GM18508 (cell line): Measurements from ENCODE around the gene LIM2.
"Not testable (repeated sequence)": the region's sequence is repeated elsewhere in the genome, so short reads cannot be mapped to it uniquely, and the experiment has no call there.

Experiments
- ATAC-seq: cut with Tn5 transposase; IDR thresholded peaks from one replicate; pipeline ENCODE4 v1.9.1; 2021; ENCODE audit warnings: moderate number of reproducible peaks; ENCODE audit not compliant: insufficient read depth, unreplicated experiment

The LIM2 gene, protein sequence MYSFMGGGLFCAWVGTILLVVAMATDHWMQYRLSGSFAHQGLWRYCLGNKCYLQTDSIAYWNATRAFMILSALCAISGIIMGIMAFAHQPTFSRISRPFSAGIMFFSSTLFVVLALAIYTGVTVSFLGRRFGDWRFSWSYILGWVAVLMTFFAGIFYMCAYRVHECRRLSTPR

GRCh38 chr19:51387924-51388389 lies at the start of gene LIM2:
Gene LIM2, minus strand, starts transcription at chr19:51387974. Its CDS starts 531 bp downstream, at chr19:51387443.
- no peak for ATAC-seq

GRCh38 chr19:51434456-51434855 lies 46.7 kb upstream of the LIM2 start:
- no peak for ATAC-seq

- ATAC-seq: no peak
Observed at GRCh38 chr19:51433043-51433442, 45.3 kb upstream of the LIM2 start.

DNA sequence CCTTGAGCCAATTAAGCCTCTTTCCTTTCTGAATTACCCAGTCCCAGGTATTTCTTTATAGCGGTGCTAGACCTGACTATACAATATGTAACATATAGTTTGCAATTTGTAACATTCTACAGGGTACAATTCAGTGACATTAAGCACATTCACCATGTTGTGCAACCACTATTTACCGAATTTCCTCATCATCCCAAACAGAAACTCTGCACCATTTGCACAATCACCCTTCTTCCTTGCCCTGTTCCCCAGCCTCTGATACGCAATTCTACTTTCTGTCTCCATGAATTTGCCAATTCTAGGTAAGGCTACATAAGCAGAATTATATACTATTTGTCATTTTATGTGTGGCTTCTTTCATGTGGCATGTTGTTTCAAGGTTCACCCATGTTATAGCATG lies 43.4 kb upstream of the LIM2 start:
- no peak for ATAC-seq

GRCh38 chr19:51430221-51430620 lies 42.4 kb upstream of the LIM2 start:
- ATAC-seq: no peak

- no peak for ATAC-seq
Observed at GRCh38 chr19:51427201-51427600, 39.4 kb upstream of the LIM2 start.

- ATAC-seq: no peak
Observed at GRCh38 chr19:51422053-51422448, 34.3 kb upstream of the LIM2 start.

DNA sequence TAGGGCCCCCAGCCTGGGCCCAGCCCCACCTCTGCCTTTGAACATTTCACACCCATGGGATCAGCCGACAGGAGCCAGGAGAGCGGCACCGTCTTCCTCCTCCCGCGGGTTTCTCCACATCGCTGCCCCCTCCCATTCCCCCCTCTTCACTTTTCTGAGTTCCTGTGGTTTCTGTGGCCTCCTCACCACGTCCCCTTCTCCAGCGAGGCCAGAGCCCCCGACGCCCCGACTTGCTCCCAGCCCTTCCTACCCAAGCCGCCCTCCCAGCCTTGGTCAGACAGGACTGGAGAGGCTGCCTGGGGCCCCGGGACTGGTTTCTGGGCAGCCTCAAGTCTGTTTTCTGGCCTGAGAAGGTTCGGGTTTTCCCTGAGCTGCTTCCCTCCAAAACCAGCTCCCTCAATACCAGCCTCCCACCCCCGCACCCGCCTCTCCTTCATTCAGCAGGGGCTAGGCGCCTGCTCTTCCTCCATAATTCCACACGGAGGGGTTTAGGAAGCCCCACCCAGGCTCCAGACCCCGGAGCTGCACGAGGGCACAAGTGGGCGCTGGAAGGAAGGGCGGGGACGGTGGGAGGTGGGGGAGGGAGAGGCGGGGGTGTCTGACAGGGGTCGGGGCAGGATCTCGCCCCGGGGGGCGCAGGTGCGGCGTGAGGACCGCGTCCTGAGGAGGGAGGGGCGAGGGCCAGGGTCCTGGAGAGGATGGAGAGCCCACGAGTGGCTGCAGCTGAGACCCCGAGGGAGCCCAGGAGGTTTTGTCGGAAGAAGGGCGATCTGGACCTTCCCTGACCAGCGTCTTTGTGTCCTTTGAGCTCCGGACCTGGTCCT lies 33.7 kb upstream of the LIM2 start:
- no peak for ATAC-seq

GRCh38 chr19:51420511-51420910 lies 32.7 kb upstream of the LIM2 start:
- ATAC-seq: not testable (repeated sequence)

DNA sequence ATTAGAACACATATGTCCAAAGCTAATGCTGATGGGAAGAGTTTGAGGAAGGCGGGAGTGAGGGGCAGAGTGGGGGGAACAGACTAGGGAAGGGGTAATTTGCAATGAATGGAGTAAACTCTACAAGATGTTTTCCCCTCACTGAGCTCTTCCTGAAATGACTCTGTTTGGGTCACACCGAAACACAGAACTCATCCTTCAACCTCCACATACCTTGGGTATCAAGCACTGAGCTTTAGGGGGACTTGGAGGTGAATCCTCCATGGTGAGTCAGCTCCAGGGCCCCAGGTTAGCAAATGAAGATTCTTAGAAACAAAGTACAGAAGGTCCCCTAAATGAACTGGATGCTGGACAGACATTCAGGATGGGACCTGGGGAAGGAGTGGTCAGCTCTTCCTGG lies 30.9 kb upstream of the LIM2 start:
- ATAC-seq: no peak

DNA sequence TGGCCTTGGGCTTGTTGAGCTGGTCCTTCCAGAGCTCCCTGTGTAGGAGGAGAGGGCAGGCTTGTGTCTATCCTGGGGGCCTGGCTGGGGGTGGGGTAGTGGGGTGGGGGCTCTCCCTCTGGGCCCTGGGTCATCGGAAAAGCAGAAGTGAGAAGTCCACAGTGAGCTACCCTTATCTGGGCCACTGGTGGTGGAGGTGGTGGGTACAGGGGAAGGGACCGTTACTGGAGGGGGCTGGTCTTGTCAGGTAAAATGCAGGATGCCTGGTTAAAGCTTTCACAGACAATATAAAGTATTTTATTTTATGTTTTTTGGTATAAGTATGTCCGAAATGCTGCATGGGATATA lies 30.0 kb upstream of the LIM2 start:
- ATAC-seq: no peak

- ATAC-seq: no peak
Observed at GRCh38 chr19:51417107-51417809, 29.5 kb upstream of the LIM2 start, which contains the start of gene SIGLEC10. Gene SIGLEC10, minus strand, starts transcription at chr19:51417642. Its CDS starts 61 bp downstream, at chr19:51417581.

DNA sequence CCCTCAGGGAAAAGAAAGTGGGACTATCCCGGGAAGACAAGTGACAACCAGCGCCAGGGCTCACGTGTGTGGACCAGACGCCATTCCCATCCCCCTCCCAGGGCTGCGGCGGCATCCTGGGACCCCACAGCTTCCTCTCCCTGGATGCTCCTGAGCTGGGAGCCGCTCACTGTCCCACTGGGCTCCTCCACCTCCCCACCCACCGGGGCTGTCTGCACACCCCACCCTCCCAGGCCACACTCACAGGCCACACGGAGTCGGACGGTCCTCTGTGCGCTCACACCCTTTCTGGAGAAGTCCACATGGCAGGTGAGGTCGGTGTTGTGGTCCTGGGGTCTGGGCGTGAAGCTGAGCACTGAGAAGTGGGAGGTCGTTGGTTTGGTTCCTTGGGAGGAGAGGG lies 28.6 kb upstream of the LIM2 start:
- not testable (repeated sequence) for ATAC-seq

GRCh38 chr19:51415187-51415586 lies 27.4 kb upstream of the LIM2 start:
- no peak for ATAC-seq

- ATAC-seq: no peak
Observed at GRCh38 chr19:51410950-51411748, 23.4 kb upstream of the LIM2 start.

DNA sequence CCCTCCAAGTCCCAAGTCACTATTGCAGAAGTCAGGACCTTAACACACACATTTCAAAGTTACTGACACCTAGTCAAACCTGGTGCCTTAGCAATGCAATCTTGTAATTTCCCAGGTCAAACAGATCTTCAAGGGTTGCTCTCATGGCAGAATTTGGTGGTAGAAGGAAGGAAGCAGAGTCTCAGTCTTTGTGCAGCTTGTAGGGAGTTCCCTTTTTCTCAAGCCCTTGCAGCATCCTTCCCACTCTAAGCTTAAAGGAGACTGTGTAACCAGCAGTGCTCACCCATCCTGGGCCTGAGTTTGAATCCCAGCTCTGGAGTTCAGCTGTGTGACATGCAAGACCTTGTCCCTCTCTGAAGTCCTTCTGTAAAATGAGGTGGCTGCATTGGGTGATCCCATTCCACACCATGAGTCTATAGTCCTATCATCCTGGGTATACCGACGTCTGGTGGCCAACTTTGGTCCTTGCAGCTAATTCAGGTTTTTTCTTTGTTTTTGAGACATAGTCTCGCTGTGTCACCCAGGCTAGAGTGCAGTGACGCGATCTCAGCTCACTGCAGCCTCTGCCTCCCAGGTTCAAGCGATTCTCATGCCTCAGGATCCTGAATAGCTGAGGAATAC lies 19.8 kb upstream of the LIM2 start:
- no peak for ATAC-seq

- no peak for ATAC-seq
Observed at GRCh38 chr19:51402117-51402516, 14.3 kb upstream of the LIM2 start.

GRCh38 chr19:51399936-51400335 lies 12.2 kb upstream of the LIM2 start:
- ATAC-seq: not testable (repeated sequence)

GRCh38 chr19:51399231-51399630 lies 11.5 kb upstream of the LIM2 start:
- ATAC-seq: no peak

GRCh38 chr19:51398096-51398704 lies 10.4 kb upstream of the LIM2 start:
- no peak for ATAC-seq
